Retinal pigment epithelial cell (primary cell): ENCODE results near the gene GRM1.

Source experiments
- DNase-seq: peaks from one replicate; pipeline ENCODE4 v3.0.0-alpha.2; 2010; ENCODE audit warnings: low read depth
- H3K4me3 ChIP-seq: 2 replicates; pipeline ENCODE4 v1.5.1; 2011; ENCODE audit warnings: mild to moderate bottlenecking, low read length, control low read depth, moderate library complexity
- CTCF ChIP-seq: conservative IDR thresholded peaks from 2 replicates; pipeline ENCODE4 v1.5.1; 2011; ENCODE audit warnings: low read depth, low read length, control low read depth, inconsistent platforms

Gene GRM1

GRCh38 chr6:146184701-146185100, 155.8 kb downstream of the GRM1 start:
- no peak for DNase-seq
- H3K4me3 ChIP-seq, result no peak overlapping the region
- TF ChIP-seq CTCF, result no peak

GRCh38 chr6:146189131-146189530, 160.3 kb downstream of the GRM1 start:
- TF ChIP-seq CTCF, result no peak
- no peak for DNase-seq
- no peak overlapping the region for H3K4me3 ChIP-seq

- no peak for TF ChIP-seq CTCF
- DNase-seq, result no peak
- no peak overlapping the region for H3K4me3 ChIP-seq
These were observed 161.7 kb downstream of the GRM1 start for GRCh38 chr6:146190581-146190980.

GRCh38 chr6:146191166-146191565, 162.3 kb downstream of the GRM1 start:
- no peak for DNase-seq
- H3K4me3 ChIP-seq, result no peak overlapping the region
- TF ChIP-seq CTCF, result no peak

GRCh38 chr6:146191612-146192011, 162.8 kb downstream of the GRM1 start:
- no peak for DNase-seq
- no peak for TF ChIP-seq CTCF
- no peak overlapping the region for H3K4me3 ChIP-seq

- TF ChIP-seq CTCF, result no peak
- H3K4me3 ChIP-seq, result no peak overlapping the region
- DNase-seq, result no peak
These were observed 165.6 kb downstream of the GRM1 start for GRCh38 chr6:146194434-146194833.

GRCh38 chr6:146200176-146200575, 171.3 kb downstream of the GRM1 start:
- no peak for DNase-seq
- TF ChIP-seq CTCF, result no peak

More at GRCh38 chr6:146200176-146200575, 171.3 kb downstream of the GRM1 start:
- H3K4me3 ChIP-seq, result no peak overlapping the region
